Breast epithelium (tissue), 4 donors: ENCODE measurements around the gene C2orf81. TPM values are rescaled to one million over a fixed set of nuclear protein-coding genes. Genes with fewer than 3 reads are reported as not detected.

Experiments
- DNase-seq, 2 donors: peaks; one replicate each; pipeline ENCODE4 v3.0.0-alpha.2; 2019; ENCODE audit warnings: low spot score in 2 of 2
- H3K27ac ChIP-seq, 2 donors: fragments of 200-600 bp; sonication (generic) in 1 of 2; one replicate each; pipeline ENCODE4 v1.5.1; 2016 to 2019; ENCODE audit warnings: mild to moderate bottlenecking in 1 of 2
- H3K27me3 ChIP-seq, 2 donors: fragments of 200-600 bp; sonication (generic) in 1 of 2; one replicate each; pipeline versions ENCODE4 v1.5.1 to v1.6.0; 2017 to 2019; ENCODE audit warnings: control low read depth in 1 of 2, mild to moderate bottlenecking in 1 of 2
- H3K36me3 ChIP-seq: fragments of 200-600 bp; one replicate; pipeline ENCODE4 v1.5.1; 2019
- H3K4me1 ChIP-seq, 2 donors: fragments of 200-600 bp; sonication (generic); one replicate each; pipeline ENCODE4 v1.5.1; 2016 to 2019; ENCODE audit warnings: control low read depth in 1 of 2
- H3K4me3 ChIP-seq, 3 donors: fragments of 200-600 bp; sonication (generic); 1 replicate in 2 of 3; 2 replicates in 1 of 3; pipeline ENCODE4 v1.5.1; 2016 to 2019; ENCODE audit warnings: mild to moderate bottlenecking in 3 of 3, moderate library complexity in 2 of 3
- H3K9me3 ChIP-seq, 2 donors: fragments of 200-600 bp; sonication (generic) in 1 of 2; one replicate each; pipeline ENCODE4 v1.5.1; 2016 to 2019; ENCODE audit warnings: control low read depth in 1 of 2
- CTCF ChIP-seq, 3 donors: fragments of 450-650 bp; IDR thresholded peaks; one replicate each; pipeline ENCODE4 v1.5.1; 2016 to 2017; ENCODE audit warnings: antibody characterized with exemption in 3 of 3, mild to moderate bottlenecking in 3 of 3, moderate library complexity in 3 of 3
- POLR2A ChIP-seq: fragments of 450-650 bp; IDR thresholded peaks from one replicate; pipeline ENCODE4 v1.6.1; 2016; ENCODE audit warnings: antibody characterized with exemption, mild to moderate bottlenecking, moderate library complexity
- POLR2AphosphoS5 ChIP-seq, 3 donors: sonication (generic); formaldehyde crosslinking; IDR thresholded peaks; one replicate each; pipeline ENCODE4 v1.6.1; 2017; ENCODE audit warnings: antibody characterized with exemption in 3 of 3
- intact Hi-C: fragments of 100-400 bp; cut with DNase I; formaldehyde crosslinking; loops from one replicate; pipeline ENCODE4 v1.15.1; 2023; ENCODE audit warnings: low total_unique reads
- total RNA-seq, 3 donors: library from RNA; depleted of rRNA; stranded (reverse); fragments of >200 nt; gene quantifications; one replicate each; pipeline ENCODE4 v1.1.0, GENCODE V29; 2016

The C2orf81 gene
- total RNA-seq, 3 donors from 2014 or later = 0.64 to 1.6 (median 1.3) TPM

DNA sequence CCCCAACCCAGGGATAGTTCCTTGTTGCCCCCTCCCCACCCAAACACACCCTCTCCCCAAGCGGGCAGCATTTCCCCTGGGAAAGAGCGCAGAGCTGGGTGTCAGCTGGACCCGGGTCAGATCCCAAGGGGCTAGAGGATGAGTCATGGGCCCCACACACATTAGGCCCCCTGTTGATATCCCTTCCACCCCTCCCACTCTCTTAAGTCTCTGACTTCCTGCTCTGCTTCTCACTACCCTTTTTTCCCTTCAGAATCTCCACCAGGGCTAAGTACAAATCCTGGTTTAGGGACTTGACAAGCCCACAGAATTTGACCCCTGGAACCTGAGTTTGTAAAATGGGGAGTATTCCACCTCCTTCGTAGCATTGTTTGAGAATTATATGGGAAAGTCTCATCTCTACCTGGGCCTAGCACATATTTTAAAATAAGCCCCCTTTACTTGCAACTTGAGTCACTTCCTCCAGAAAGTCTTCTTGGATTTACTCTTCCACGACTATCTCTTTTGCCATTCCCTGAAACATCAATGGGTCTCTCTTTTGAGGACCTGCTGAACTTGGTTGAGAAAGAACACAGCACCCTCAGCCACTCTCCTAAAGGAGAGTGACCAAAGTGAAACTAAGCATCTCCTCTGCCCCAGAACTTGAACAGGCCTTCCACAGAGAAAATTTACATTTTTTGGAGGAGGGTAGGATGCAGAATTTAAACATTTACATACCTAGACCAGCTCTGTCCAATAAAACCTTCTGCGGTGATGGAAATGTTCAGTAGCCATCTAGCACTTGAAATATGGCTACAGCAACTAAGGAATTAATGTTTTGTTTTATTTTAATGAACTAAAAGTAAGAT is 15.7 kb upstream of the C2orf81 start:
- Histone ChIP-seq H3K9me3 (no peaks in the 10 kb centered on the region), H3K36me3 (no peaks in the 10 kb centered on the region), H3K4me3 (no peak overlapping the region), H3K27me3 (no peaks in the 10 kb centered on the region), H3K4me1 (peaks cover 5 to 15% of the 10 kb centered on the region in 2 donors), H3K27ac (peak overlapping the region in 1 of 2 donors; percentile 7)
- TF ChIP-seq POLR2AphosphoS5 (IDR thresholded peaks at IDR 0.05) = no peak
- no peak for TF ChIP-seq CTCF (IDR thresholded peaks at IDR 0.05)
- TF ChIP-seq POLR2A = no peak
- DNase-seq = no peak
- intact Hi-C loops = no loop called here

DNA sequence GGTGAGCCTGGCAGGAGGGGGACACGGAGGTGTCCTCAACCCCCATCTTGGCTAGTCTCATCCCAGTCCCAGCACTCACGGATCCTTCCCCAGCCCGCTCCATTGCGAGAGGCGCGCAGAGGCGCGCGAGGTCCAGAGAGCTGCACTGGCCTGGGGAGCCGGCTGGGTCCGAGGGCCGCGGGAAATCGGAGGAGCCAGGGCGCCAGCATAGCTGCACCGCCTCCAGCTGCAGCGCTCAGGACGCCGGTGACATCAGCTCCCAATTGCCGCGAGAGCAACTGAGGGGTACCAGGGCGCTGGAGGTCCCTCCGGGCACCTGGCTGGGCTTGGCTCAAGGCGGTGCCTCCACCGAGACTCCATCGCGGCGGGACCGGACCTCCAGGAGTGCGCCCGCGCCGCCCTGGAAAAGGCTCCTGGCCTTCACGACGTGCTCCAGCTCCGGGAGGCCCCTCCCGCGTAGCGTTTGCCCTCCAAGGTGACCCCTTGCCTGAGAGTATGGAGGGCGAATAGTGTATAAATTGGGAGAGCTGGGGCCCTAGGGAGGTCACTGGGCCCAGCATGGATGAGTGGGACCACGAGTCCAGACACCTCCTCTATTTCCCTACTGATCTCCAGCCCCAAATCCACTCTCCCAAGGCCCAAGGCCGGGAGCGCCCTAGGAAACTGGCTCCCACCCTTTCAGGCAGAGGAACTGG is 14.8 kb upstream of the C2orf81 start:
- intact Hi-C loops = no loop called here
- Histone ChIP-seq H3K27me3 (no peaks in the 10 kb centered on the region), H3K27ac (peak overlapping the region in 1 of 2 donors; percentile 7), H3K4me3 (no peak overlapping the region), H3K9me3 (no peaks in the 10 kb centered on the region), H3K4me1 (peaks cover 5 to 15% of the 10 kb centered on the region in 2 donors), H3K36me3 (no peaks in the 10 kb centered on the region)
- DNase-seq = no peak
- TF ChIP-seq CTCF (IDR thresholded peaks at IDR 0.05) (no peak), POLR2A (no peak), POLR2AphosphoS5 (IDR thresholded peaks at IDR 0.05) (no peak)

- intact Hi-C loops = no loop called here
These were observed 9.1 kb upstream of the C2orf81 start for GRCh38 chr2:74430502-74430901.

GRCh38 chr2:74429487-74430451 is 8.3 kb upstream of the C2orf81 start:
- no peak for TF ChIP-seq POLR2AphosphoS5 (IDR thresholded peaks at IDR 0.05)
- TF ChIP-seq CTCF (IDR thresholded peaks at IDR 0.05) = no peak
- intact Hi-C loops = no loop called here
- H3K4me3 ChIP-seq = no peak overlapping the region
- H3K9me3 ChIP-seq = no peaks in the 10 kb centered on the region
- no peaks in the 10 kb centered on the region for H3K27me3 ChIP-seq
- DNase-seq = no peak
- H3K36me3 ChIP-seq = no peaks in the 10 kb centered on the region
- no peak overlapping the region for H3K27ac ChIP-seq
- H3K4me1 ChIP-seq = no peaks in the 10 kb centered on the region

More at GRCh38 chr2:74430502-74430901, 9.1 kb upstream of the C2orf81 start:
- Histone ChIP-seq H3K9me3 (no peaks in the 10 kb centered on the region), H3K27ac (no peak overlapping the region), H3K4me1 (no peaks in the 10 kb centered on the region), H3K4me3 (no peak overlapping the region), H3K27me3 (no peaks in the 10 kb centered on the region), H3K36me3 (no peaks in the 10 kb centered on the region)
- TF ChIP-seq POLR2AphosphoS5 (IDR thresholded peaks at IDR 0.05) (no peak), POLR2A (no peak), CTCF (IDR thresholded peaks at IDR 0.05) (no peak)
- no peak for DNase-seq
